GM19238 (cell line): ENCODE measurements around the gene CDKN2D.
A peak's percentile ranks its signal among the peaks of the same experiment; 100 is the strongest.
"Not testable (repeated sequence)": the region's sequence is repeated elsewhere in the genome, so short reads cannot be mapped to it uniquely, and the experiment has no call there.

Experiments used
- DNase-seq: peaks from one replicate; pipeline ENCODE4 v3.0.0; 2011; ENCODE audit warnings: low spot score; ENCODE audit not compliant: insufficient read length

Gene CDKN2D

GRCh38 chr19:10552510-10553053 is 16.2 kb downstream of the CDKN2D start:
- DNase-seq = no peak

DNA sequence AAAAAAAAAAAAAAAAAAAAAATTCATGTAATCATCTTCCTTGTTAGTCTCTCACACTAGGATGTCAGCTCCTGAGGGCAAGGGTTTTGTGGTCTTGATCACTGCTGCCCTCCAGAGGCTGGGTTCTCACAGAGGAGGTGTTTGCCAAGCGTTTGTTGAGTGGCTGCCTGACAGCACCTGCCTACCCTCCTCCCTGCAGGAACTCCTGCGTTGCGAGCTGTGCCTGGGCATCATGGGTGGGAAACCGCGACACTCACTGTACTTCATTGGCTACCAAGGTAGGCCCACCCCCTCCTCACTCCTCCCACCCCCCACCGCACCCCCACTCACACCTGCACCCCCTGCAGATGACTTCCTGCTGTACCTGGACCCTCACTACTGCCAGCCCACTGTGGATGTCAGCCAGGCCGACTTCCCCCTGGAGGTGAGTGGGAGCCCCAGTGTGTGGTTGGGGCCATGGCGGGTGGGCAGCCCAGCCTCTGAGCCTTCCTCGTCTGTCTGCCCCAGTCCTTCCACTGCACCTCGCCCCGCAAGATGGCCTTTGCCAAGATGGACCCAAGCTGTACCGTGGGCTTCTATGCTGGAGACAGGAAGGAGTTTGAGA is 17.0 kb downstream of the CDKN2D start:
- no peak for DNase-seq

GRCh38 chr19:10551006-10551405 is 17.8 kb downstream of the CDKN2D start:
- not testable (repeated sequence) for DNase-seq

- no peak for DNase-seq
These were observed 18.4 kb downstream of the CDKN2D start for GRCh38 chr19:10550336-10550735.

GRCh38 chr19:10549733-10550132 is 19.0 kb downstream of the CDKN2D start:
- DNase-seq = no peak

- no peak for DNase-seq
These were observed 20.0 kb downstream of the CDKN2D start for GRCh38 chr19:10548746-10549276.

DNA sequence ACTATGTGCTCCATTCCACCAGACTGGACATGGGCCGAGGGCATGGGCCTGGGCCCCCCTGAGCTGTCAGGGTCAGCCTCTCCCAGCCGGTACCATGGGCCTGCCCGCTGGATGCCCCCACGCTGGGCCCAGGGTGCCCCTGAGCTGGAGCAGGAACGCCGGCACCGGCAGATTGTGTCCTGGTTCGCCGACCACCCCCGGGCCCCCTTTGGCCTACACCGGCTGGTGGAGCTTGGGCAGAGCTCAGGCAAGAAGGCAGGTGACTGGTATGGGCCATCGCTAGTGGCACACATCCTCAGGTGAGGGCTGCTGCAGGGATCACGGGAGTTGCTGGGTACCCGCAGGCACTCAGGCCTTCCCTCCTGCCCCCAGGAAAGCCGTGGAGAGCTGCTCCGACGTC is 22.0 kb downstream of the CDKN2D start:
- DNase-seq = no peak

DNA sequence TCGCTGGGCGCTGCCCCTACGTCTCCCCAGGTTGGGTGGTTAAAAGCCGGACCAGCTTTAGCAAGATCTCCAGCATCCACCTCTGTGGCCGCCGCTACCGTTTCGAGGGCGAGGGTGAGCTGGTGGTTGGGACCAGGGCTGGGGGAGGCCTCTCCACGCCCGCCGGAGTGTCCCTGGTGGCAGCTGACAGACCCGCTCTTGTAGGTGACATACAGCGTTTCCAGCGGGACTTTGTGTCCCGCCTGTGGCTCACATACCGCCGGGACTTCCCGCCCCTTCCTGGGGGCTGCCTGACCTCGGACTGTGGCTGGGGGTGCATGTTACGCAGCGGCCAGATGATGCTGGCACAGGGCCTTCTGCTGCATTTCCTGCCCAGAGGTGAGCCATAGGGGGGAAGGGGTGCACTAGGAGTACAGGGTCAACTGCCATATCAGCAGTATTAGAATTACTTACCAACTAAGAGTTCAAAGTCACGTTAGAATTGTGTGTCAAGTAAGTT is 24.0 kb downstream of the CDKN2D start:
- DNase-seq = no peak

- no peak for DNase-seq
These were observed 24.5 kb downstream of the CDKN2D start for GRCh38 chr19:10544242-10544752.

DNA sequence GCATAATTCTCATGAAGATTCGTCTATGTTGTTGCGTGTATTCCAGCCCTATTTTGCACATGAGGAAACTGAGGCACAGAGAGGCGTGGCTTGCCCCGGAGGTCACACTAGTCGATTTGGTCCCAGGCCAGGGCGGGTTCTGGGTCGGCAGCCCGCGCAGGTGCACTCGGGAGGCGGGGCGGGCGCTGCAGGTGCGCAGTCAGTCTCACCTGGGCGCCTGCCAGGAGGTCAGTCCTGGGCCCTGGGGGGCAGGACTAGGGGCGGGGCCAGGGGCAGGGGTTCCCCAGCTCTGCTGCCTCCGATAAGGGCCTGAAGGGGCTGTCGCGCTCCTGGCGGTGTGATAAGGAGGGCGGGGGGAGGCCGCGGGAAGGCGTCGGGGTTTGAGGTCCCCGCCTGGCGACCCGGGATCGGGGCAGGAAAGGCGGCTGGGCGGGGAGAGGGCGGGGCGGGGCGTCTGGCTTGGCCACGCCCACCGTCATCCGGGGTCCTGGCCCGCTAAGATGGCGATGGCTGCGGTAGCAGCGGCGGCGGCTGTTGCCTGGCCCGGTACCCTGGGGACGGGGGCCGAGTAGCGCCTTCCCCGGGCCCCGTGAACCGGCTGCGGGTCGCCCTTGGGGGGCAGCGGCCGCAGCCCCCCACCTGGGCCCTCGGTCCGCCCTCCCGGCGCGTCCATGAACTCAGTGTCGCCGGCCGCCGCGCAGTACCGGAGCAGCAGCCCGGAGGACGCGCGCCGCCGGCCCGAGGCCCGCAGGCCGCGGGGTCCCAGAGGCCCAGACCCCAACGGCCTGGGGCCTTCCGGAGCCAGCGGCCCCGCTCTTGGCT is 25.1 kb downstream of the CDKN2D start, which contains the start of gene ATG4D:
Gene ATG4D, plus strand, starts transcription at position 485 of the 822 bp plus-strand sequence. Its CDS starts 187 bp downstream, at position 672.
- DNase-seq = peak; percentile 95

DNA sequence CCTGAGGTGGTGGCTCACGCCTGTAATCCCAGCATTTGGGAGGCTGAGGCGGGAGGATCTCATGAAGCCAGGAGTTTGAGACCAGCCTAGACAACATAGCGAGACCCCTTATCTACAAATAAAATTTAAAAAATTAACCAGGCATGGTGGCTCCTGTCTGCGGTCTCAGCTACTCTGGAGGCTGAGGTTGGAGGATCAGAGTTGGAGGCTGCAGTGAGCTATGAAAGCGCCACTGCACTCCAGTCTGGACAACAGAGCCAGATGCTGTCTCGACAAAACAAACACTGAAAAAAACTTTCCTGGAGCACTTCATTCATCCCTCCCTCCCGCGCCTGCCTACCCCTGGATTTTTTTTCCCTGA is 25.7 kb downstream of the CDKN2D start:
- no peak for DNase-seq

GRCh38 chr19:10539016-10539415 is 29.8 kb downstream of the CDKN2D start:
- DNase-seq = not testable (repeated sequence)

GRCh38 chr19:10538204-10538983 is 30.4 kb downstream of the CDKN2D start:
- DNase-seq = no peak

- DNase-seq = no peak
These were observed 31.1 kb downstream of the CDKN2D start for GRCh38 chr19:10537668-10538067.

- DNase-seq = no peak
These were observed 33.2 kb downstream of the CDKN2D start for GRCh38 chr19:10535613-10536012.

DNA sequence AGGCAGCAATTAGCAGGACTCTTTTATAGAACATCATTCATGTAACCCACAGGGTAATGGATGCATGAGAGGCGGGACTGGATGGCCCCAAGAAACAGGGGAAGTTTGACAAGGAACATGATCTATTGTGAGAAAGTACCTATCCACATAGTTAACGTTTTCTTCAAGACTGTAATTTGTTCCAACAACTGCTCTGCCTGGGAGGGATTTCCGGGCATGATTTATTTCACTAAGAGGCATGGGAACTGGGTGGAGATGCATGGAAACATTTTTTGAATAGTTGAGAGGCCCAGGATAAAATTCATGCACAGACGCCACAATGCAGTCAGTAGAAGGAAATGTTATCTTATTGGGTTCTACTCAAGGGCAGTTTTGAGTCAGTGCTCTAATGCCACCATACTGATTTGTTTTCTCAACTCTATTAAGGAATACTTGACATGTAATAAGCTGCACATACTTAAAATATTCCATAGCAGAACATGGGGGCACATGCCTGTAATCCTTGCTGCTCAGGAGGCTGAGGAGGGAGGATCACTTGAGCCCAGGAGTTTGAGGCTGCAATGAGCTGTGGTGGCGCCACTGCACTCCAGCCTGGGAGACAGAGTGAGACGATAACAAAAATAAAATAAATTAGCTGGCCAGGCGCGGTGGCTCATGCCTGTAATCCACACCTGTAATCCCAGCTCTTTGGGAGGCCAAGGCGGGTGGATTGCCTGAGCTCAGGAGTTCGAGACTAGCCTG is 35.0 kb downstream of the CDKN2D start:
- no peak for DNase-seq

- no peak for DNase-seq
These were observed 36.3 kb downstream of the CDKN2D start for GRCh38 chr19:10532457-10532856.

GRCh38 chr19:10526887-10527286 is 41.9 kb downstream of the CDKN2D start:
- DNase-seq = not testable (repeated sequence)

- no peak for DNase-seq
These were observed 43.1 kb downstream of the CDKN2D start for GRCh38 chr19:10525636-10526035.

DNA sequence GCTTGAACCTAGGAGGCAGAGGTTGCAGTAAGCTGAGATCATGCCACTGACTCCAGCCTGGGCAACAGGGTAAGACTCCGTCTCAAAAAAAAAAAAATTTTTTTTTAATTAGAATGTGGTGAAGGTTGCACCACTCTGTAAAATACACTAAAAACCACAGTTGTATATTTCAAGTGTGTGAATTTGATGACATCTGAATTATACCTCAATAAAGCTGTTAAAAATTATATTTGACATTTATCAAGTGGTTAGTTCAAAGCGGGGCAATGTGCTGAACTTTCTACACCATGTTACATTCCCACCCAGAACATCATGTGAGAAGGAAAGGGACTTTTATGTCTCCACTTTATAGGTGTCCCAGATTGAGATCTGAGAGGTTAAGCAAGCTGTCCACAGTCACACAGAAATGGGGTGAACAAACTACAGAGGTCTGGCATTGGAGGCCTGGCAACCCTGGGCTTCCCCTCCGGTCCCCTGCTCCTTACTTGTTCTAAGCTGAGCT is 45.6 kb downstream of the CDKN2D start:
- DNase-seq = no peak
